HCT116 (cell line): ENCODE measurements around the gene SMG5. TPM values are rescaled to one million over a fixed set of nuclear protein-coding genes. Genes with fewer than 3 reads are reported as not detected.

Source experiments
- ATAC-seq: fragments of 200-7000 bp; cut with Tn5 transposase; 2 replicates; pipeline ENCODE4 v1.9.1; 2020; ENCODE audit warnings: mild to moderate bottlenecking, moderate library complexity
- BruUV-seq: library from RNA; stranded (reverse); fragments of 400-500 nt; replicated peaks from 2 replicates; lab custom pipeline; 2021; lab: Mats Ljungman, UMichigan
- CTCF ChIA-PET: fragments of 300-600 bp; sonication (Branson Sonifier 250); formaldehyde crosslinking; loops from one replicate; lab custom pipeline; 2021; ENCODE audit warnings: antibody characterized with exemption; lab: Charles Lee
- POLR2A ChIA-PET: fragments of 300-600, 350-600 bp; sonication (Branson Sonifier 250); formaldehyde crosslinking; loops from one replicate; lab custom pipeline; 2021; ENCODE audit warnings: antibody characterized with exemption; lab: Charles Lee
- RAD21 ChIA-PET, 2 experiments: fragments of 300-600 bp; sonication (Branson Sonifier 250); formaldehyde crosslinking; loops; one replicate each; lab custom pipeline; 2023; ENCODE audit warnings: low total read pairs in 2 of 2; ENCODE audit not compliant: uncharacterized antibody in 2 of 2, unreplicated experiment in 2 of 2, low non-redundant PET in 1 of 2; lab: Charles Lee
- DNase-seq: peaks from one replicate; pipeline ENCODE4 v3.0.0-alpha.2; 2010; ENCODE audit warnings: low read depth, low spot score
- H2AFZ ChIP-seq: fragments of 200-600 bp; shearing (Covaris generic), sonication (generic); 2 replicates; pipeline ENCODE4 v1.6.1; 2017; ENCODE audit warnings: low read depth, mixed run types, mixed read lengths, antibody characterized with exemption, low read length; ENCODE audit not compliant: poor library complexity, severe bottlenecking
- H3K27ac ChIP-seq: 2 replicates; pipeline ENCODE4 v1.5.1; 2012; ENCODE audit warnings: low read depth, low read length
- H3K27me3 ChIP-seq: fragments of 200-600 bp; sonication (generic); 2 replicates; pipeline ENCODE4 v1.6.1; 2016; ENCODE audit warnings: mixed run types, low read length, mixed read lengths; ENCODE audit not compliant: insufficient read depth
- H3K36me3 ChIP-seq, 2 experiments: fragments of 200-500 bp in 1 of 2; fragments of 200-600 bp in 1 of 2; sonication (Bioruptor generic) in 1 of 2; sonication (generic) in 1 of 2; 2 replicates each; pipeline versions ENCODE4 v1.5.1 to v1.6.1; 2014 to 2016; ENCODE audit warnings: low read length in 2 of 2, inconsistent platforms in 1 of 2, mixed read lengths in 1 of 2, mixed run types in 1 of 2; ENCODE audit not compliant: insufficient read depth in 2 of 2, control insufficient read depth in 1 of 2
- H3K4me1 ChIP-seq, 2 experiments: fragments of 200-600 bp in 1 of 2; sonication (generic) in 1 of 2; 2 replicates each; pipeline versions ENCODE4 v1.5.1 to v1.6.1; 2012 to 2017; ENCODE audit warnings: low read length in 2 of 2, inconsistent platforms in 1 of 2, mild to moderate bottlenecking in 1 of 2, mixed read lengths in 1 of 2, mixed run types in 1 of 2, moderate library complexity in 1 of 2; ENCODE audit not compliant: insufficient read depth in 2 of 2, control insufficient read depth in 1 of 2
- H3K4me2 ChIP-seq: fragments of 200-600 bp; sonication (generic); 2 replicates; pipeline ENCODE4 v1.6.1; 2017; ENCODE audit warnings: mixed run types, low read length, mixed read lengths
- H3K4me3 ChIP-seq, 2 experiments: fragments of 200-600 bp in 1 of 2; sonication (generic) in 1 of 2; replicated peaks in 1 of 2; 2 replicates each; pipeline ENCODE4 v1.5.1; 2011 to 2016; ENCODE audit warnings: low read length in 2 of 2, control low read depth in 1 of 2, low read depth in 1 of 2, mild to moderate bottlenecking in 1 of 2, mixed read lengths in 1 of 2, mixed run types in 1 of 2
- H3K79me2 ChIP-seq: fragments of 200-600 bp; sonication (generic); 2 replicates; pipeline ENCODE4 v1.6.1; 2017; ENCODE audit warnings: mild to moderate bottlenecking, mixed run types, low read length, moderate library complexity, mixed read lengths; ENCODE audit not compliant: insufficient read depth
- H3K9ac ChIP-seq: fragments of 200-600 bp; sonication (generic); 2 replicates; pipeline ENCODE4 v1.6.1; 2016; ENCODE audit warnings: low read length, mixed read lengths
- H3K9me2 ChIP-seq: fragments of 200-600 bp; sonication (generic), shearing (Covaris generic); 2 replicates; pipeline ENCODE4 v1.6.1; 2017; ENCODE audit warnings: mixed run types, mild to moderate bottlenecking, moderate library complexity; ENCODE audit not compliant: insufficient read depth
- H3K9me3 ChIP-seq, 2 experiments: fragments of 200-500 bp in 1 of 2; fragments of 200-600 bp in 1 of 2; sonication (Bioruptor generic) in 1 of 2; sonication (generic) in 1 of 2; 2 replicates each; pipeline ENCODE4 v1.6.1; 2014 to 2017; ENCODE audit warnings: low read length in 2 of 2, mixed read lengths in 2 of 2, inconsistent platforms in 1 of 2, low read depth in 1 of 2, mild to moderate bottlenecking in 1 of 2, mixed run types in 1 of 2, moderate library complexity in 1 of 2; ENCODE audit not compliant: control insufficient read depth in 1 of 2, insufficient read depth in 1 of 2
- H4K20me1 ChIP-seq: fragments of 200-600 bp; sonication (generic), shearing (Covaris generic); 2 replicates; pipeline ENCODE4 v1.6.1; 2017; ENCODE audit warnings: mixed run types, mild to moderate bottlenecking, moderate library complexity; ENCODE audit not compliant: insufficient read depth
- EGR1 ChIP-seq: IDR thresholded peaks from 2 replicates; pipeline ENCODE4 v1.6.1; 2012; ENCODE audit warnings: low read depth
- EZH2 ChIP-seq: fragments of 200-600 bp; sonication (generic); IDR thresholded peaks from 2 replicates; pipeline ENCODE4 v1.6.1; 2017; ENCODE audit warnings: antibody characterized with exemption, mixed run types
- EZH2phosphoT487 ChIP-seq: fragments of 200-600 bp; IDR thresholded peaks from 2 replicates; pipeline ENCODE4 v1.6.1; 2018; ENCODE audit warnings: antibody characterized with exemption, borderline replicate concordance
- JUND ChIP-seq: IDR thresholded peaks from 2 replicates; pipeline ENCODE4 v1.6.1; 2012
- POLR2A ChIP-seq: IDR thresholded peaks from 2 replicates; pipeline ENCODE4 v1.7.0; 2011; ENCODE audit warnings: borderline replicate concordance; ENCODE audit not compliant: insufficient read depth, insufficient read length; ENCODE audit errors: extremely low read depth
- SIN3A ChIP-seq: IDR thresholded peaks from 2 replicates; pipeline ENCODE4 v1.6.1; 2012; ENCODE audit warnings: low read depth
- SP1 ChIP-seq: IDR thresholded peaks from 2 replicates; pipeline ENCODE4 v1.6.1; 2012; ENCODE audit warnings: low read depth
- SRF ChIP-seq: IDR thresholded peaks from 2 replicates; pipeline ENCODE4 v1.6.1; 2012; ENCODE audit warnings: low read depth
- TCF7L2 ChIP-seq: IDR thresholded peaks from 2 replicates; pipeline ENCODE4 v1.7.0; 2011; ENCODE audit warnings: borderline replicate concordance, inconsistent platforms; ENCODE audit not compliant: insufficient read depth, insufficient read length; ENCODE audit errors: extremely low read depth
- ZBTB33 ChIP-seq: IDR thresholded peaks from 2 replicates; pipeline ENCODE4 v1.6.1; 2011; ENCODE audit warnings: mild to moderate bottlenecking, low read length, moderate library complexity; ENCODE audit not compliant: insufficient replicate concordance; ENCODE audit errors: extremely low read depth
- ZFX ChIP-seq: fragments of 450-650 bp; IDR thresholded peaks from 2 replicates; pipeline ENCODE4 v1.6.1; 2017
- ZNF274 ChIP-seq: fragments of 200-500 bp; sonication (Bioruptor generic); IDR thresholded peaks from 2 replicates; pipeline ENCODE4 v1.6.1; 2014; ENCODE audit warnings: mild to moderate bottlenecking, low read depth, low read length, inconsistent platforms
- intact Hi-C: fragments of 100-400 bp; cut with micrococcal nuclease; formaldehyde crosslinking; loops from 2 replicates; pipeline ENCODE4 v1.10.0; 2022
- total RNA-seq: library from RNA; stranded (reverse); gene quantifications from one replicate; pipeline ENCODE4 v1.2.1, GENCODE V29; 2021; ENCODE audit not compliant: unreplicated experiment
- TF ChIP-seq, protein P1 (sequence below), 3 experiments: fragments of 200-600 bp in 1 of 3; sonication (generic) in 1 of 3; IDR thresholded peaks in 2 of 3; conservative IDR thresholded peaks in 1 of 3; 2 replicates each; pipeline ENCODE4 v1.5.1; 2012 to 2017; ENCODE audit warnings: low read depth in 2 of 3, low read length in 2 of 3, antibody characterized with exemption in 1 of 3, borderline replicate concordance in 1 of 3, control low read depth in 1 of 3, mild to moderate bottlenecking in 1 of 3, mixed read lengths in 1 of 3, mixed run types in 1 of 3, moderate library complexity in 1 of 3; ENCODE audit not compliant: insufficient read depth in 1 of 3
- TF ChIP-seq, protein P2 (sequence below): IDR thresholded peaks from 2 replicates; pipeline ENCODE4 v1.6.1; 2012

Gene SMG5
- total RNA-seq, 1 experiment from 2014 or later, result 75.2 TPM

DNA sequence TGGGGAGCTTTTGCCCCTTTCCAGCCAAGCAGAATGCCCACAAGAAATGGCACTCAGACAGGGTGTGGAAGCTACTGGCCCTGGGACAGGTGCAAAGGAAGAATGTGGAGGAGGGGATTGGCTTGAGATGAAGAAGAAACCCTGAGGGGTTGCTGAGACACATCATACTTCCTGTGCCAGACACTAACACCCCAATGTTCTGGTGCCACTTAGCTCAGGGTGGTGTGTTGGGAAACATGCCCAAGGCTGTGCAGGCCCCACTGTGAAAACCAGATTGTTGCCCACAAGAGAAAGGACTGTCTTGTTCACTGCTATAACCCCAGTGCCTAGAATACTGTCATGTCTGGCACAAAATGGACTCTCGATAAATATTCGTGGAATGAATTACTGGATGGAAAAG is 24.9 kb downstream of the SMG5 start:
- Histone ChIP-seq H3K4me1 (peaks cover 0 to 5% of the 10 kb centered on the region in 2 experiments; a peak in 2 of 4 replicates), H3K79me2 (peaks cover 4% of the 10 kb centered on the region; the same call in 1 of the 2 replicates), H3K27me3 (no peaks in the 10 kb centered on the region), H3K4me3 (no peak overlapping the region), H3K9ac (no peak overlapping the region), H4K20me1 (no peaks in the 10 kb centered on the region), H3K36me3 (peaks cover 66 to 68% of the 10 kb centered on the region in 2 experiments), H3K9me2 (no peaks in the 10 kb centered on the region), H3K27ac (no peak overlapping the region), H3K4me2 (no peak overlapping the region), H3K9me3 (no peaks in the 10 kb centered on the region), H2AFZ (no peak overlapping the region)
- ChIA-PET POLR2A (no interaction called here), RAD21 (no interaction called here), CTCF (no interaction called here)
- BruUV-seq, result no TSS peak
- ATAC-seq (no peak), DNase-seq (no peak)
- intact Hi-C loops, result no loop called here
- TF ChIP-seq, protein P1, sequence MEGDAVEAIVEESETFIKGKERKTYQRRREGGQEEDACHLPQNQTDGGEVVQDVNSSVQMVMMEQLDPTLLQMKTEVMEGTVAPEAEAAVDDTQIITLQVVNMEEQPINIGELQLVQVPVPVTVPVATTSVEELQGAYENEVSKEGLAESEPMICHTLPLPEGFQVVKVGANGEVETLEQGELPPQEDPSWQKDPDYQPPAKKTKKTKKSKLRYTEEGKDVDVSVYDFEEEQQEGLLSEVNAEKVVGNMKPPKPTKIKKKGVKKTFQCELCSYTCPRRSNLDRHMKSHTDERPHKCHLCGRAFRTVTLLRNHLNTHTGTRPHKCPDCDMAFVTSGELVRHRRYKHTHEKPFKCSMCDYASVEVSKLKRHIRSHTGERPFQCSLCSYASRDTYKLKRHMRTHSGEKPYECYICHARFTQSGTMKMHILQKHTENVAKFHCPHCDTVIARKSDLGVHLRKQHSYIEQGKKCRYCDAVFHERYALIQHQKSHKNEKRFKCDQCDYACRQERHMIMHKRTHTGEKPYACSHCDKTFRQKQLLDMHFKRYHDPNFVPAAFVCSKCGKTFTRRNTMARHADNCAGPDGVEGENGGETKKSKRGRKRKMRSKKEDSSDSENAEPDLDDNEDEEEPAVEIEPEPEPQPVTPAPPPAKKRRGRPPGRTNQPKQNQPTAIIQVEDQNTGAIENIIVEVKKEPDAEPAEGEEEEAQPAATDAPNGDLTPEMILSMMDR (IDR thresholded peaks at IDR 0.05 in 2 of 3, conservative IDR thresholded peaks at IDR 0.05 in 1 of 3; ENCODE audit: borderline replicate concordance in 1 of 3, insufficient read depth in 1 of 3, low read depth in 2 of 3, low read length in 2 of 3), result no peak
- TF ChIP-seq JUND, result no peak
- no peak for TF ChIP-seq TCF7L2
- TF ChIP-seq EGR1, result no peak
- TF ChIP-seq EZH2phosphoT487, result no peak
- TF ChIP-seq EZH2, result no peak
- TF ChIP-seq SRF, result no peak
- no peak for TF ChIP-seq SP1
- no peak for TF ChIP-seq ZFX

GRCh38 chr1:156253634-156254033 is 29.0 kb downstream of the SMG5 start:
- Histone ChIP-seq H3K9me3 (no peaks in the 10 kb centered on the region), H3K4me2 (no peak overlapping the region), H3K27me3 (no peaks in the 10 kb centered on the region), H3K9me2 (no peaks in the 10 kb centered on the region), H3K27ac (no peak overlapping the region), H3K9ac (no peak overlapping the region), H3K4me3 (no peak overlapping the region), H3K79me2 (no peaks in the 10 kb centered on the region), H3K36me3 (peaks cover 62 to 68% of the 10 kb centered on the region in 2 experiments), H4K20me1 (peaks cover 3% of the 10 kb centered on the region; the same call in 1 of the 2 replicates), H2AFZ (no peak overlapping the region), H3K4me1 (no peaks in the 10 kb centered on the region)
- ChIA-PET CTCF (no interaction called here), RAD21 (no interaction called here), POLR2A (no interaction called here)
- intact Hi-C loops, result no loop called here
- DNase-seq, result no peak
- no TSS peak for BruUV-seq
- ATAC-seq, result no peak
- no peak for TF ChIP-seq EZH2
- no peak for TF ChIP-seq ZBTB33
- TF ChIP-seq ZNF274, result no peak
- TF ChIP-seq, protein P2, sequence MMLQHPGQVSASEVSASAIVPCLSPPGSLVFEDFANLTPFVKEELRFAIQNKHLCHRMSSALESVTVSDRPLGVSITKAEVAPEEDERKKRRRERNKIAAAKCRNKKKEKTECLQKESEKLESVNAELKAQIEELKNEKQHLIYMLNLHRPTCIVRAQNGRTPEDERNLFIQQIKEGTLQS, result no peak
- TF ChIP-seq SRF, result no peak
- no peak for TF ChIP-seq ZFX
- TF ChIP-seq SIN3A, result no peak
- no peak for TF ChIP-seq POLR2A
- TF ChIP-seq, protein P1 (IDR thresholded peaks at IDR 0.05 in 2 of 3, conservative IDR thresholded peaks at IDR 0.05 in 1 of 3; ENCODE audit: borderline replicate concordance in 1 of 3, insufficient read depth in 1 of 3, low read depth in 2 of 3, low read length in 2 of 3), result no peak
